ENCODE data around the gene ZNF24.
A peak's percentile ranks its signal among the peaks of the same experiment; 100 is the strongest.

- no peak for TF ChIP-seq CTCF (IDR thresholded peaks at IDR 0.05)
- TF ChIP-seq POLR2A (IDR thresholded peaks at IDR 0.05), result peak in 1 of 2 donors; percentile 22
Measured at GRCh38 chr18:35376742-35377695, 32.8 kb upstream of the ZNF24 start, which contains the start of gene ZNF396.

Measured in adrenal gland (tissue), 5 donors.